Measurements from ENCODE around the gene FOXA2. TPM values are rescaled to one million over a fixed set of nuclear protein-coding genes. Genes with fewer than 3 reads are reported as not detected.

Gene FOXA2
- polyA plus RNA-seq, 3 donors = not detected

GRCh38 chr20:22597303-22597702, 12.9 kb upstream of the FOXA2 start:
- H3K4me3 Mint-ChIP-seq = no peak overlapping the region
- H3K36me3 Mint-ChIP-seq = no peaks in the 10 kb centered on the region
- Histone ChIP-seq H3K9me3 (replicated peaks in 1 of 2; ENCODE audit: control insufficient read depth in 1 of 2, insufficient read depth in 1 of 2, low read length in 2 of 2) (no peaks in the 10 kb centered on the region), H3K27me3 (ENCODE audit: control insufficient read depth in 2 of 2, insufficient read depth in 2 of 2, low read length in 2 of 2) (peaks cover 15 to 22% of the 10 kb centered on the region in 2 donors), H3K27ac (ENCODE audit: low read depth in 1 of 2, low read length in 2 of 2) (no peak overlapping the region), H4K20me1 (ENCODE audit: insufficient read depth, low read length) (no peaks in the 10 kb centered on the region), H3K9ac (ENCODE audit: insufficient read depth, low read length, poor library complexity, severe bottlenecking) (no peak overlapping the region), H3K4me1 (ENCODE audit: control insufficient read depth in 1 of 2, insufficient read depth in 2 of 2, low read length in 2 of 2) (no peaks in the 10 kb centered on the region), H3K36me3 (replicated peaks in 1 of 2; ENCODE audit: control insufficient read depth in 1 of 2, insufficient read depth in 2 of 2, low read length in 2 of 2) (no peaks in the 10 kb centered on the region), H2AFZ (ENCODE audit: insufficient read depth, low read depth, low read length, poor library complexity, severe bottlenecking) (no peak overlapping the region), H3K4me2 (replicated peaks; ENCODE audit: extremely low read depth, low read length, poor library complexity, severe bottlenecking) (no peak overlapping the region), H3K4me3 (replicated peaks in 1 of 3; ENCODE audit: low read depth in 2 of 3, low read length in 3 of 3) (no peak overlapping the region), H3K79me2 (ENCODE audit: insufficient read depth, low read length) (no peaks in the 10 kb centered on the region)
- H3K27ac Mint-ChIP-seq = no peak overlapping the region
- no peaks in the 10 kb centered on the region for H3K9me3 Mint-ChIP-seq
- intact Hi-C loops (cut with micrococcal nuclease) = no loop called here
- TF ChIP-seq, protein P1, sequence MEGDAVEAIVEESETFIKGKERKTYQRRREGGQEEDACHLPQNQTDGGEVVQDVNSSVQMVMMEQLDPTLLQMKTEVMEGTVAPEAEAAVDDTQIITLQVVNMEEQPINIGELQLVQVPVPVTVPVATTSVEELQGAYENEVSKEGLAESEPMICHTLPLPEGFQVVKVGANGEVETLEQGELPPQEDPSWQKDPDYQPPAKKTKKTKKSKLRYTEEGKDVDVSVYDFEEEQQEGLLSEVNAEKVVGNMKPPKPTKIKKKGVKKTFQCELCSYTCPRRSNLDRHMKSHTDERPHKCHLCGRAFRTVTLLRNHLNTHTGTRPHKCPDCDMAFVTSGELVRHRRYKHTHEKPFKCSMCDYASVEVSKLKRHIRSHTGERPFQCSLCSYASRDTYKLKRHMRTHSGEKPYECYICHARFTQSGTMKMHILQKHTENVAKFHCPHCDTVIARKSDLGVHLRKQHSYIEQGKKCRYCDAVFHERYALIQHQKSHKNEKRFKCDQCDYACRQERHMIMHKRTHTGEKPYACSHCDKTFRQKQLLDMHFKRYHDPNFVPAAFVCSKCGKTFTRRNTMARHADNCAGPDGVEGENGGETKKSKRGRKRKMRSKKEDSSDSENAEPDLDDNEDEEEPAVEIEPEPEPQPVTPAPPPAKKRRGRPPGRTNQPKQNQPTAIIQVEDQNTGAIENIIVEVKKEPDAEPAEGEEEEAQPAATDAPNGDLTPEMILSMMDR (IDR thresholded peaks at IDR 0.05) = no peak
- DNase-seq = no peak
- no peaks in the 10 kb centered on the region for H3K4me1 Mint-ChIP-seq
- WGBS (ENCODE audit: insufficient coverage) = 100% methylated on average over 1 of the region's 1 CpG
- peaks cover 12 to 31% (median 19%) of the 10 kb centered on the region in 3 donors for H3K27me3 Mint-ChIP-seq (ENCODE audit: low read depth in 3 of 3)

DNA sequence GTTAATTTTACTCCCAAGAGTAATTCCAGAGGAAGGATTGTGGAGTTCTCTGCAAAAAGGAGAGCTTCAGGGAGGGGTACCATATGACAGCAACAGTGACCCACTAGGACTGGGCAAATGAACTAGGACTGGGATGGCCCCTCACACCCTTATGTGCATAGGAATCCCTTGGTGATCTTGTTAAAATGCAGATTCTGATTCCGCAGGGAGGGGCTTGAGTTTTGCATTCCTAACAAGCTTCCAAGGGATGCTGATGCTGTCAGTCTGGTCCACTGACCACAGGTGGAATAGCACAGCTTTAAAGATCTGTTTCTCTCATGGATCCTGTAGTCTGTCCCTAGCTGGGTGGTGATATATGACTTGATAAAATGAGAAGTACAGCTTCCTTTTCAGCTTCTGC, 6.3 kb upstream of the FOXA2 start:
- H3K9ac ChIP-seq (ENCODE audit: insufficient read depth, low read length, poor library complexity, severe bottlenecking) = no peak overlapping the region
- no peaks in the 10 kb centered on the region for H3K4me1 Mint-ChIP-seq
- 38% methylated on average over 1 of the region's 1 CpG for WGBS (ENCODE audit: insufficient coverage)

More for the DNA sequence above, 6.3 kb upstream of the FOXA2 start:
- H3K4me2 ChIP-seq (replicated peaks; ENCODE audit: extremely low read depth, low read length, poor library complexity, severe bottlenecking) = no peak overlapping the region
- H3K27me3 ChIP-seq (ENCODE audit: control insufficient read depth in 2 of 2, insufficient read depth in 2 of 2, low read length in 2 of 2) = peaks cover 76 to 82% of the 10 kb centered on the region in 2 donors
- H3K27ac ChIP-seq (ENCODE audit: low read depth in 1 of 2, low read length in 2 of 2) = no peak overlapping the region
- Mint-ChIP-seq H3K4me3 (peak overlapping the region in 1 of 2 donors; percentile 50), H3K27me3 (ENCODE audit: low read depth in 3 of 3) (peaks cover 63 to 76% (median 67%) of the 10 kb centered on the region in 3 donors), H3K27ac (peak overlapping the region in 1 of 7 donors; percentile 5), H3K9me3 (peaks cover 0 to 10% (median 2%) of the 10 kb centered on the region in 7 donors), H3K36me3 (no peaks in the 10 kb centered on the region)
- H3K79me2 ChIP-seq (ENCODE audit: insufficient read depth, low read length) = no peaks in the 10 kb centered on the region
- H2AFZ ChIP-seq (ENCODE audit: insufficient read depth, low read depth, low read length, poor library complexity, severe bottlenecking) = no peak overlapping the region
- H4K20me1 ChIP-seq (ENCODE audit: insufficient read depth, low read length) = no peaks in the 10 kb centered on the region
- TF ChIP-seq, protein P1 (IDR thresholded peaks at IDR 0.05) = no peak
- no peaks in the 10 kb centered on the region for H3K36me3 ChIP-seq (replicated peaks in 1 of 2; ENCODE audit: control insufficient read depth in 1 of 2, insufficient read depth in 2 of 2, low read length in 2 of 2)
- no peak for DNase-seq
- no peak overlapping the region for H3K4me3 ChIP-seq (replicated peaks in 1 of 3; ENCODE audit: low read depth in 2 of 3, low read length in 3 of 3)
- intact Hi-C loops (cut with micrococcal nuclease) = no loop called here
- H3K9me3 ChIP-seq (replicated peaks in 1 of 2; ENCODE audit: control insufficient read depth in 1 of 2, insufficient read depth in 1 of 2, low read length in 2 of 2) = peaks cover 5 to 10% of the 10 kb centered on the region in 2 donors
- H3K4me1 ChIP-seq (ENCODE audit: control insufficient read depth in 1 of 2, insufficient read depth in 2 of 2, low read length in 2 of 2) = no peaks in the 10 kb centered on the region

Measured in CD14-positive monocyte (primary cell).